WTC11 (cell line): ENCODE results near the gene NET1.

Source experiments
- ESRRA ChIP-seq: sonication (generic); formaldehyde crosslinking; IDR thresholded peaks from 2 replicates; pipeline ENCODE4 v1.8.1; 2022; ENCODE audit warnings: mild to moderate bottlenecking, missing genetic modification reagents, borderline replicate concordance
- OVOL2 ChIP-seq: fragments of 250-450 bp; sonication (Bioruptor Pico); IDR thresholded peaks from 2 replicates; pipeline ENCODE4 v1.9.0; 2021; ENCODE audit warnings: mild to moderate bottlenecking, borderline replicate concordance
- TEAD4 ChIP-seq: sonication (generic); formaldehyde crosslinking; IDR thresholded peaks from 2 replicates; pipeline ENCODE4 v1.8.0; 2022; ENCODE audit warnings: mild to moderate bottlenecking, missing genetic modification reagents
- TF ChIP-seq, protein P1 (sequence below): fragments of 200-600 bp; IDR thresholded peaks from 2 replicates; pipeline ENCODE4 v1.8.0; 2022; ENCODE audit warnings: antibody characterized with exemption
- TF ChIP-seq, protein P2 (sequence below): sonication (generic); formaldehyde crosslinking; conservative IDR thresholded peaks from 2 replicates; pipeline ENCODE4 v1.8.1; 2022; ENCODE audit warnings: mild to moderate bottlenecking, missing genetic modification reagents
- TF ChIP-seq, protein P3 (sequence below): sonication (generic); formaldehyde crosslinking; IDR thresholded peaks from 2 replicates; pipeline ENCODE4 v1.8.1; 2023; ENCODE audit warnings: mild to moderate bottlenecking, missing genetic modification reagents, moderate library complexity
- TF ChIP-seq, protein P4 (sequence below): sonication (generic); formaldehyde crosslinking; IDR thresholded peaks from 2 replicates; pipeline ENCODE4 v1.8.1; 2023; ENCODE audit warnings: mild to moderate bottlenecking, missing genetic modification reagents
- TF ChIP-seq, protein P5 (sequence below): fragments of 250-450 bp; sonication (Bioruptor Pico); IDR thresholded peaks from 2 replicates; pipeline ENCODE4 v2.1.2; 2022; ENCODE audit warnings: mild to moderate bottlenecking, moderate library complexity
- TF ChIP-seq, protein P6 (sequence below): sonication (generic); formaldehyde crosslinking; IDR thresholded peaks from 2 replicates; pipeline ENCODE4 v1.8.0; 2022; ENCODE audit warnings: missing genetic modification reagents

DNA sequence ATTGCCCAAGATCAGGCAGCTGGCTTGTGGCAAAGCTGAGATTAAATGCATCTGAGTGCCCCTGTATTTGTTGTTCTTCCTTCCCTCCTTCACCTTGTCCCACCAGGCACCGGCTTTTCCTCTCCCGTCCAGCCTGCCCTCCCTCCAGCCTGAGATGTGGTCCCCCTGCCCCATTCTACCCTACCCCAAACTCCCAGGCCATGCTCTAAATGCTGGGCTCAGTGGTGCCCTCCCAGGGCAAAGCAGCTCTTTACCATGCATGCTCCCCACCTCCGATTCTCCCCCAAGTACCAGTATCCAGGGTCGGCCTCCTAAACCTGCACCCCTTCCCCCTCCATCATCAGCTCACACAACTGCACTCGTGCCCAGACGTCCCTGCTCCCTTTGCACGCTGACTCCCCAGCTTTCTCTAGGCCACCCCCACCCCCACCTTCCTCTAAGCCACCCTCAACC is 50.5 kb downstream of the NET1 start:
- TF ChIP-seq, protein P1, sequence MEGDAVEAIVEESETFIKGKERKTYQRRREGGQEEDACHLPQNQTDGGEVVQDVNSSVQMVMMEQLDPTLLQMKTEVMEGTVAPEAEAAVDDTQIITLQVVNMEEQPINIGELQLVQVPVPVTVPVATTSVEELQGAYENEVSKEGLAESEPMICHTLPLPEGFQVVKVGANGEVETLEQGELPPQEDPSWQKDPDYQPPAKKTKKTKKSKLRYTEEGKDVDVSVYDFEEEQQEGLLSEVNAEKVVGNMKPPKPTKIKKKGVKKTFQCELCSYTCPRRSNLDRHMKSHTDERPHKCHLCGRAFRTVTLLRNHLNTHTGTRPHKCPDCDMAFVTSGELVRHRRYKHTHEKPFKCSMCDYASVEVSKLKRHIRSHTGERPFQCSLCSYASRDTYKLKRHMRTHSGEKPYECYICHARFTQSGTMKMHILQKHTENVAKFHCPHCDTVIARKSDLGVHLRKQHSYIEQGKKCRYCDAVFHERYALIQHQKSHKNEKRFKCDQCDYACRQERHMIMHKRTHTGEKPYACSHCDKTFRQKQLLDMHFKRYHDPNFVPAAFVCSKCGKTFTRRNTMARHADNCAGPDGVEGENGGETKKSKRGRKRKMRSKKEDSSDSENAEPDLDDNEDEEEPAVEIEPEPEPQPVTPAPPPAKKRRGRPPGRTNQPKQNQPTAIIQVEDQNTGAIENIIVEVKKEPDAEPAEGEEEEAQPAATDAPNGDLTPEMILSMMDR, result no peak
- no peak for TF ChIP-seq ESRRA
- TF ChIP-seq, protein P2, sequence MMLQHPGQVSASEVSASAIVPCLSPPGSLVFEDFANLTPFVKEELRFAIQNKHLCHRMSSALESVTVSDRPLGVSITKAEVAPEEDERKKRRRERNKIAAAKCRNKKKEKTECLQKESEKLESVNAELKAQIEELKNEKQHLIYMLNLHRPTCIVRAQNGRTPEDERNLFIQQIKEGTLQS, result no peak
- TF ChIP-seq, protein P3, sequence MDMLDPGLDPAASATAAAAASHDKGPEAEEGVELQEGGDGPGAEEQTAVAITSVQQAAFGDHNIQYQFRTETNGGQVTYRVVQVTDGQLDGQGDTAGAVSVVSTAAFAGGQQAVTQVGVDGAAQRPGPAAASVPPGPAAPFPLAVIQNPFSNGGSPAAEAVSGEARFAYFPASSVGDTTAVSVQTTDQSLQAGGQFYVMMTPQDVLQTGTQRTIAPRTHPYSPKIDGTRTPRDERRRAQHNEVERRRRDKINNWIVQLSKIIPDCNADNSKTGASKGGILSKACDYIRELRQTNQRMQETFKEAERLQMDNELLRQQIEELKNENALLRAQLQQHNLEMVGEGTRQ (CRISPR knock-in tag), result no peak
- TF ChIP-seq, protein P4, sequence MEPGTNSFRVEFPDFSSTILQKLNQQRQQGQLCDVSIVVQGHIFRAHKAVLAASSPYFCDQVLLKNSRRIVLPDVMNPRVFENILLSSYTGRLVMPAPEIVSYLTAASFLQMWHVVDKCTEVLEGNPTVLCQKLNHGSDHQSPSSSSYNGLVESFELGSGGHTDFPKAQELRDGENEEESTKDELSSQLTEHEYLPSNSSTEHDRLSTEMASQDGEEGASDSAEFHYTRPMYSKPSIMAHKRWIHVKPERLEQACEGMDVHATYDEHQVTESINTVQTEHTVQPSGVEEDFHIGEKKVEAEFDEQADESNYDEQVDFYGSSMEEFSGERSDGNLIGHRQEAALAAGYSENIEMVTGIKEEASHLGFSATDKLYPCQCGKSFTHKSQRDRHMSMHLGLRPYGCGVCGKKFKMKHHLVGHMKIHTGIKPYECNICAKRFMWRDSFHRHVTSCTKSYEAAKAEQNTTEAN (CRISPR knock-in tag), result no peak
- no peak for TF ChIP-seq OVOL2
- TF ChIP-seq, protein P5, sequence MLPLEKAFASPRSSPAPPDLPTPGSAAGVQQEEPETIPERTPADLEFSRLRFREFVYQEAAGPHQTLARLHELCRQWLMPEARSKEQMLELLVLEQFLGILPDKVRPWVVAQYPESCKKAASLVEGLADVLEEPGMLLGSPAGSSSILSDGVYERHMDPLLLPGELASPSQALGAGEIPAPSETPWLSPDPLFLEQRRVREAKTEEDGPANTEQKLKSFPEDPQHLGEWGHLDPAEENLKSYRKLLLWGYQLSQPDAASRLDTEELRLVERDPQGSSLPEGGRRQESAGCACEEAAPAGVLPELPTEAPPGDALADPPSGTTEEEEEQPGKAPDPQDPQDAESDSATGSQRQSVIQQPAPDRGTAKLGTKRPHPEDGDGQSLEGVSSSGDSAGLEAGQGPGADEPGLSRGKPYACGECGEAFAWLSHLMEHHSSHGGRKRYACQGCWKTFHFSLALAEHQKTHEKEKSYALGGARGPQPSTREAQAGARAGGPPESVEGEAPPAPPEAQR, result no peak
- no peak for TF ChIP-seq TEAD4 (CRISPR knock-in tag)
- TF ChIP-seq, protein P6, sequence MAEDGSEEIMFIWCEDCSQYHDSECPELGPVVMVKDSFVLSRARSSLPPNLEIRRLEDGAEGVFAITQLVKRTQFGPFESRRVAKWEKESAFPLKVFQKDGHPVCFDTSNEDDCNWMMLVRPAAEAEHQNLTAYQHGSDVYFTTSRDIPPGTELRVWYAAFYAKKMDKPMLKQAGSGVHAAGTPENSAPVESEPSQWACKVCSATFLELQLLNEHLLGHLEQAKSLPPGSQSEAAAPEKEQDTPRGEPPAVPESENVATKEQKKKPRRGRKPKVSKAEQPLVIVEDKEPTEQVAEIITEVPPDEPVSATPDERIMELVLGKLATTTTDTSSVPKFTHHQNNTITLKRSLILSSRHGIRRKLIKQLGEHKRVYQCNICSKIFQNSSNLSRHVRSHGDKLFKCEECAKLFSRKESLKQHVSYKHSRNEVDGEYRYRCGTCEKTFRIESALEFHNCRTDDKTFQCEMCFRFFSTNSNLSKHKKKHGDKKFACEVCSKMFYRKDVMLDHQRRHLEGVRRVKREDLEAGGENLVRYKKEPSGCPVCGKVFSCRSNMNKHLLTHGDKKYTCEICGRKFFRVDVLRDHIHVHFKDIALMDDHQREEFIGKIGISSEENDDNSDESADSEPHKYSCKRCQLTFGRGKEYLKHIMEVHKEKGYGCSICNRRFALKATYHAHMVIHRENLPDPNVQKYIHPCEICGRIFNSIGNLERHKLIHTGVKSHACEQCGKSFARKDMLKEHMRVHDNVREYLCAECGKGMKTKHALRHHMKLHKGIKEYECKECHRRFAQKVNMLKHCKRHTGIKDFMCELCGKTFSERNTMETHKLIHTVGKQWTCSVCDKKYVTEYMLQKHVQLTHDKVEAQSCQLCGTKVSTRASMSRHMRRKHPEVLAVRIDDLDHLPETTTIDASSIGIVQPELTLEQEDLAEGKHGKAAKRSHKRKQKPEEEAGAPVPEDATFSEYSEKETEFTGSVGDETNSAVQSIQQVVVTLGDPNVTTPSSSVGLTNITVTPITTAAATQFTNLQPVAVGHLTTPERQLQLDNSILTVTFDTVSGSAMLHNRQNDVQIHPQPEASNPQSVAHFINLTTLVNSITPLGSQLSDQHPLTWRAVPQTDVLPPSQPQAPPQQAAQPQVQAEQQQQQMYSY (CRISPR knock-in tag), result no peak
